ENCODE measurements around the gene MICU1.

MICU1 gene

DNA sequence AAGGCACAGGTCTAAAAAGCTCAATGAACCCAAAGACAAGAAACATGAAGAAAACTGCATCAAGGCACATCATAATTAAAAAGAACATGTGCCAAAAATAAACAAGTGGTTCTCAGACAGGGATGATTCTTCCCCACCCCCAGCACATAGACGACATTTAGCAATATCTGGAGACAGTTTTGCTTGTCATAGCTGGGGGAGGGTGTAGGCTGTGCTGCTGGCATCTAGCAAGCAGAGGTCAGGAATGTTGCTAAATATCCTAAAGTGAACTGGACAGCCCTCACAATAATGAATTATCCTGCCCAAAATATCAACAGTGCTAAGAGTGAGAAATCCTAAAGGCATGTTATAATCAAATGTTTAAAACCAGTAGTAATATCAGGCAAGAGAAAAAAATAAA is 122.6 kb downstream of the MICU1 start:
- Histone ChIP-seq H3K27me3 (ENCODE audit: control insufficient read depth in 1 of 2, insufficient read depth in 2 of 2, low read length in 2 of 2) (no peaks in the 10 kb centered on the region), H3K27ac (ENCODE audit: low read depth, low read length) (no peak overlapping the region), H3K9me3 (ENCODE audit: control insufficient read depth in 1 of 2, low read length in 2 of 2) (peaks cover 0 to 8% of the 10 kb centered on the region in 2 donors), H3K4me1 (ENCODE audit: control insufficient read depth in 1 of 2, insufficient read depth in 2 of 2, low read length in 2 of 2) (no peaks in the 10 kb centered on the region), H3K36me3 (ENCODE audit: control insufficient read depth in 1 of 2, insufficient read depth in 2 of 2, low read length in 2 of 2) (peaks cover 0 to 4% of the 10 kb centered on the region in 2 donors), H3K9ac (ENCODE audit: low read depth in 1 of 2, low read length in 2 of 2) (no peak overlapping the region), H3K4me3 (ENCODE audit: low read depth in 1 of 2, low read length in 2 of 2) (no peak overlapping the region)

DNA sequence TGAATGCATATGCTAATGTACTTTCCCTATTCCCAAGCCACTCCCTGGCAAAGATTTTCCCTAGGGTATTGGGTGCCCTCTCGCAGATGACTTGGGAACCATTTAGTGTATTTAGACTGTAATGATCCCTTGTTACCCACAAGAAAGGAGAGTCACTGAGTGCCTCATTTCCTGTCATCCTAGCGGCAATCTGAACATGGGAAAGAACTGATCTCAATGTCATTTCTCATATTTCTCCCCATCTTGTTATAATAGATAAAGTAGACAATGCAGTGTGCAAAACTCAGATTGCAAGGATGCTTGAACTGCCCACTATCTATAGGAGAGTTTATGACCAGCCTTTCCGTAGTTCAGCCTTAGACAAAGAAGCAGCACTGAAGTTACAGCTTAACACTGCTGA is 123.3 kb downstream of the MICU1 start:
- no peak overlapping the region for H3K27ac ChIP-seq (ENCODE audit: low read depth, low read length)
- H3K4me3 ChIP-seq (ENCODE audit: low read depth in 1 of 2, low read length in 2 of 2), result no peak overlapping the region
- no peaks in the 10 kb centered on the region for H3K4me1 ChIP-seq (ENCODE audit: control insufficient read depth in 1 of 2, insufficient read depth in 2 of 2, low read length in 2 of 2)
- H3K36me3 ChIP-seq (ENCODE audit: control insufficient read depth in 1 of 2, insufficient read depth in 2 of 2, low read length in 2 of 2), result peaks cover 0 to 4% of the 10 kb centered on the region in 2 donors
- no peaks in the 10 kb centered on the region for H3K27me3 ChIP-seq (ENCODE audit: control insufficient read depth in 1 of 2, insufficient read depth in 2 of 2, low read length in 2 of 2)
- peaks cover 0 to 8% of the 10 kb centered on the region in 2 donors for H3K9me3 ChIP-seq (ENCODE audit: control insufficient read depth in 1 of 2, low read length in 2 of 2)
- no peak overlapping the region for H3K9ac ChIP-seq (ENCODE audit: low read depth in 1 of 2, low read length in 2 of 2)

DNA sequence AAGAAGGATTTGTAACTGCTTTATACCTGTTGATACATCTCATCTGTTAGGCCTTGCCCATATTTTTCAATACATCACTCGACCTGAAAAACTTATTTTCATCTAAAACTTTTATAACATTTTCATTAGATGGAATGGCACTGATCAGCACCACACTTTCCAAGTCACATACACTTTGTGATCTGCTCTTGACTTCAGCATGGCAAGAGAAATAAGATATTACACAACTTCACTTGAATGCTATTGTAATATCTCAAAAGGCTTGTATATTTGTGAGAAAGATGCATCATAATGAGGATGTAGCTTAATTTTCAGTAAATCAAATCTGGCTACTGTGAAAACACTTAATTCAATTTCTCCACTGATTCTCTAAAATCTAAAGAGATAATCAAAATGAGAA is 126.2 kb downstream of the MICU1 start:
- peaks cover 0 to 8% of the 10 kb centered on the region in 2 donors for H3K9me3 ChIP-seq (ENCODE audit: control insufficient read depth in 1 of 2, low read length in 2 of 2)

DNA sequence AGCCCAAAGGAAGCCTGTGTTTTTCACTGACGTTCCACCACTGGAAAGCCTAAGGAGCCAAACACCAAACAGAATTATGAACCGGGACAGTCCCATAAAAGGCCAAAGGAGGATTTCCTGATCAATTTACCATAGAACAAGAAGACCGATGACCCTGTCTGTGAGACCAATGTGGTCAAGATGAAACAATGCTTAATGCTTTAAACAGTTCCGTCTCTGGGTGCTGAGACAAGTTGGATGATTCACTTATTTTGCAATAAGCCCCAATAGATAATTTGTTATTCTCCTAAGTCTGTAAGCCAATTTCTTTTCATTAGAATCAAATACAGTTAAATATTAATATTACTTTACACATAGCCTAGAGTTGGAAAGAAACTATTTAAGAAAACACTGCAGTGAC is 134.9 kb downstream of the MICU1 start:
- H3K9ac ChIP-seq (ENCODE audit: low read depth in 1 of 2, low read length in 2 of 2), result no peak overlapping the region
- H3K36me3 ChIP-seq (ENCODE audit: control insufficient read depth in 1 of 2, insufficient read depth in 2 of 2, low read length in 2 of 2), result peaks cover 0 to 5% of the 10 kb centered on the region in 2 donors
- no peaks in the 10 kb centered on the region for H3K27me3 ChIP-seq (ENCODE audit: control insufficient read depth in 1 of 2, insufficient read depth in 2 of 2, low read length in 2 of 2)
- H3K27ac ChIP-seq (ENCODE audit: low read depth, low read length), result no peak overlapping the region
- H3K4me3 ChIP-seq (ENCODE audit: low read depth in 1 of 2, low read length in 2 of 2), result no peak overlapping the region
- no peaks in the 10 kb centered on the region for H3K9me3 ChIP-seq (ENCODE audit: control insufficient read depth in 1 of 2, low read length in 2 of 2)
- no peaks in the 10 kb centered on the region for H3K4me1 ChIP-seq (ENCODE audit: control insufficient read depth in 1 of 2, insufficient read depth in 2 of 2, low read length in 2 of 2)

More for the DNA sequence above, 126.2 kb downstream of the MICU1 start:
- no peak overlapping the region for H3K27ac ChIP-seq (ENCODE audit: low read depth, low read length)
- no peaks in the 10 kb centered on the region for H3K27me3 ChIP-seq (ENCODE audit: control insufficient read depth in 1 of 2, insufficient read depth in 2 of 2, low read length in 2 of 2)
- no peaks in the 10 kb centered on the region for H3K36me3 ChIP-seq (ENCODE audit: control insufficient read depth in 1 of 2, insufficient read depth in 2 of 2, low read length in 2 of 2)
- no peak overlapping the region for H3K4me3 ChIP-seq (ENCODE audit: low read depth in 1 of 2, low read length in 2 of 2)
- no peak overlapping the region for H3K9ac ChIP-seq (ENCODE audit: low read depth in 1 of 2, low read length in 2 of 2)
- H3K4me1 ChIP-seq (ENCODE audit: control insufficient read depth in 1 of 2, insufficient read depth in 2 of 2, low read length in 2 of 2), result no peaks in the 10 kb centered on the region

DNA sequence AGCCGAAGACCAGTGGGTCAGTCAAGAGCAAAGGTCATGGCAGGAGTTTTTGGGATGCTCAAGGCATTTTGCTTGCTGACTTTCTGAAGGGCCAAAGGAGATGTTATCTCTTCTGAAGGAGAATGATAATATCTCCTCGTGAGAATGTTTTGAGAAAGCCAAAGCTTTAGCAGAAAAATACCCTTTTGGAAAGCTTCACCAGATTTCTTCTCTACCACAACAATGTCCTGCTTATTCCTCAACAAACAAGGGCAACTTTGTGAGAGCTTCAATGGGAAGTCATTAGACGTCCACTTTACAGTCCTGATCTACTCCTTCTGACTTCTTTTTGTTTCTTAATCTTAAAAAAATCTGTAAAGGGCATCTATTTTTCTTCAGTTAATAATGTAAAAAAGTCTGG is 138.4 kb downstream of the MICU1 start:
- no peaks in the 10 kb centered on the region for H3K9me3 ChIP-seq (ENCODE audit: control insufficient read depth in 1 of 2, low read length in 2 of 2)
- no peak overlapping the region for H3K27ac ChIP-seq (ENCODE audit: low read depth, low read length)
- peaks cover 0 to 5% of the 10 kb centered on the region in 2 donors for H3K36me3 ChIP-seq (ENCODE audit: control insufficient read depth in 1 of 2, insufficient read depth in 2 of 2, low read length in 2 of 2)
- no peak overlapping the region for H3K9ac ChIP-seq (ENCODE audit: low read depth in 1 of 2, low read length in 2 of 2)
- no peaks in the 10 kb centered on the region for H3K27me3 ChIP-seq (ENCODE audit: control insufficient read depth in 1 of 2, insufficient read depth in 2 of 2, low read length in 2 of 2)
- no peak overlapping the region for H3K4me3 ChIP-seq (ENCODE audit: low read depth in 1 of 2, low read length in 2 of 2)
- H3K4me1 ChIP-seq (ENCODE audit: control insufficient read depth in 1 of 2, insufficient read depth in 2 of 2, low read length in 2 of 2), result no peaks in the 10 kb centered on the region

DNA sequence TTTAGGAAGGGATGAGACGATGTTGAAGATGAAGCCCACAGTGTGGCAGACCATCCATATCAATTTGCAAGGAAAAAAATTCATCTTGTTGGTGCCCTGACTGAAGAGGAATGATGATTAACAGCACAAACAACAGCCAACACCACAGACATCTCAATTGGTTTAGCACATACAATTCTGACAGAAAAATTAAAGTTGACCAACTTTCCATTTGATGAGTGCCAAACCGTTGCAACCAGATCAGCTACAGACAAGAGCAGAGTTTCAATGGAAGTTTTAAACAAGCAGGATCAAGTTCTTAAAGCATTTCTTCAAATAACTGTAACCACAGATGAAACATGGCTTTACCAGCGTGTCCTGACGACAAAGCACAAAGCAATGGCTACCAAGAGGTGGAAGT is 138.8 kb downstream of the MICU1 start:
- Histone ChIP-seq H3K9ac (ENCODE audit: low read depth in 1 of 2, low read length in 2 of 2) (no peak overlapping the region), H3K4me1 (ENCODE audit: control insufficient read depth in 1 of 2, insufficient read depth in 2 of 2, low read length in 2 of 2) (no peaks in the 10 kb centered on the region), H3K36me3 (ENCODE audit: control insufficient read depth in 1 of 2, insufficient read depth in 2 of 2, low read length in 2 of 2) (peaks cover 0 to 5% of the 10 kb centered on the region in 2 donors), H3K4me3 (ENCODE audit: low read depth in 1 of 2, low read length in 2 of 2) (no peak overlapping the region), H3K9me3 (ENCODE audit: control insufficient read depth in 1 of 2, low read length in 2 of 2) (no peaks in the 10 kb centered on the region), H3K27me3 (ENCODE audit: control insufficient read depth in 1 of 2, insufficient read depth in 2 of 2, low read length in 2 of 2) (no peaks in the 10 kb centered on the region), H3K27ac (ENCODE audit: low read depth, low read length) (no peak overlapping the region)

DNA sequence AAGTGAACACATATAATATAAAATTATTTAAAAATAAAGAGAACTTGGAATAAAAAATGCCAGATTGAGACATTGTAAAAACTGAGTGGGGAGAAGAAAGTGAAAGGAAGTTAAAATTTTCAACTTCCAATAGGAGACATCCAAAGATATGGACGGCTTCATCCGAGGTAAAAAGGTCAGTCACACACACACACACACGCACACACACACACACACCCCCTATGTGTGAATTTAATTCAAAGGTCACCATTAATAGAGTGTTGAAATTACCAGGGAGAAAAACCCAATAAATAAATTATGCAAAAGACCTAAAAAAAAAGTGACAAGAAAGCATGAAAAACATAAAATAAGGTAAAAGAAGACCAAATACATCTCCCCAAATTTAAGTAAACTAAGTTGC is 140.2 kb downstream of the MICU1 start:
- Histone ChIP-seq H3K36me3 (ENCODE audit: control insufficient read depth in 1 of 2, insufficient read depth in 2 of 2, low read length in 2 of 2) (peaks cover 0 to 2% of the 10 kb centered on the region in 2 donors), H3K4me3 (ENCODE audit: low read depth in 1 of 2, low read length in 2 of 2) (no peak overlapping the region), H3K9me3 (ENCODE audit: control insufficient read depth in 1 of 2, low read length in 2 of 2) (no peaks in the 10 kb centered on the region), H3K4me1 (ENCODE audit: control insufficient read depth in 1 of 2, insufficient read depth in 2 of 2, low read length in 2 of 2) (no peaks in the 10 kb centered on the region), H3K27ac (ENCODE audit: low read depth, low read length) (no peak overlapping the region), H3K27me3 (ENCODE audit: control insufficient read depth in 1 of 2, insufficient read depth in 2 of 2, low read length in 2 of 2) (no peaks in the 10 kb centered on the region), H3K9ac (ENCODE audit: low read depth in 1 of 2, low read length in 2 of 2) (no peak overlapping the region)

DNA sequence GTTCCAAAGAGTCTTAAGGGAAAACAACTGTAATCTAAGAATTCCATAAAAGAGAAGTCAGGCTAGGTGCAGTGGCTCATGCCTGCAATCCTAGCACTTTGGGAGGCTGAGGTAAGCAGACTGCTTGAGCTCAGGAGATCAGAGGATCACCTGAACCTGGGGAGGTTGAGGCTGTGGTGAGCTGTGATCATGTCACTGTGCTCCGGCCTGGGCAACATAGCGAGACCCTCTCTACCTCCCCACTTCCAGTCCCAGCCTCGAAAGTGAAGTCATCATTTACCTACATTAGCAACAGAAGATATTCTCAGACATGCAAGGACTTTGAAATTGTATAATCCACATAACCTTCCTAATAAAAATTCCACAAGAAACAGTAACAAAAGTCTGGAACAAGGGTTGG is 141.4 kb downstream of the MICU1 start:
- Histone ChIP-seq H3K9me3 (ENCODE audit: control insufficient read depth in 1 of 2, low read length in 2 of 2) (no peaks in the 10 kb centered on the region), H3K27ac (ENCODE audit: low read depth, low read length) (no peak overlapping the region), H3K36me3 (ENCODE audit: control insufficient read depth in 1 of 2, insufficient read depth in 2 of 2, low read length in 2 of 2) (peaks cover 0 to 2% of the 10 kb centered on the region in 2 donors), H3K4me3 (ENCODE audit: low read depth in 1 of 2, low read length in 2 of 2) (no peak overlapping the region), H3K4me1 (ENCODE audit: control insufficient read depth in 1 of 2, insufficient read depth in 2 of 2, low read length in 2 of 2) (no peaks in the 10 kb centered on the region), H3K27me3 (ENCODE audit: control insufficient read depth in 1 of 2, insufficient read depth in 2 of 2, low read length in 2 of 2) (no peaks in the 10 kb centered on the region), H3K9ac (ENCODE audit: low read depth in 1 of 2, low read length in 2 of 2) (no peak overlapping the region)

DNA sequence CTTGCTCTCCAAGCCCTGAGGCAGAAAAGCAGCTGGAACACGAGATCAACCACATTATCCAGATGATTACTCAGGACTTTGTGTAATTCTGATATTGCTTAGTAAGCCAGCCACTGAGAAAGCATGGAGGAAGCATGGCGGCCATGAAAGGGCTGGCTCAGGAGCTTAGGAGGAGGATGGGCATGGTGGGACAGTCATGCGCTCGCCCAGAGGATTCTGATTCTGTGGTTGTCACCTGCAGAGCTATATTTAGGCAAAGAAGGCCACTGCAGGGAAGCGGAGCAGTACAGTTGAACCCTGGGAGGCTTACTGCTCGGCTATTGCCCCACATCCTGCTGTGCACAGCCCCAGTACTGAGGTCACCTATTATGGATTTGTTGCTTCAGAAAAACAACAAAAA is 142.4 kb downstream of the MICU1 start:
- Histone ChIP-seq H3K27ac (ENCODE audit: low read depth, low read length) (no peak overlapping the region), H3K9me3 (ENCODE audit: control insufficient read depth in 1 of 2, low read length in 2 of 2) (no peaks in the 10 kb centered on the region), H3K27me3 (ENCODE audit: control insufficient read depth in 1 of 2, insufficient read depth in 2 of 2, low read length in 2 of 2) (no peaks in the 10 kb centered on the region), H3K36me3 (ENCODE audit: control insufficient read depth in 1 of 2, insufficient read depth in 2 of 2, low read length in 2 of 2) (peaks cover 0 to 2% of the 10 kb centered on the region in 2 donors), H3K4me3 (ENCODE audit: low read depth in 1 of 2, low read length in 2 of 2) (no peak overlapping the region), H3K9ac (ENCODE audit: low read depth in 1 of 2, low read length in 2 of 2) (no peak overlapping the region), H3K4me1 (ENCODE audit: control insufficient read depth in 1 of 2, insufficient read depth in 2 of 2, low read length in 2 of 2) (no peaks in the 10 kb centered on the region)

DNA sequence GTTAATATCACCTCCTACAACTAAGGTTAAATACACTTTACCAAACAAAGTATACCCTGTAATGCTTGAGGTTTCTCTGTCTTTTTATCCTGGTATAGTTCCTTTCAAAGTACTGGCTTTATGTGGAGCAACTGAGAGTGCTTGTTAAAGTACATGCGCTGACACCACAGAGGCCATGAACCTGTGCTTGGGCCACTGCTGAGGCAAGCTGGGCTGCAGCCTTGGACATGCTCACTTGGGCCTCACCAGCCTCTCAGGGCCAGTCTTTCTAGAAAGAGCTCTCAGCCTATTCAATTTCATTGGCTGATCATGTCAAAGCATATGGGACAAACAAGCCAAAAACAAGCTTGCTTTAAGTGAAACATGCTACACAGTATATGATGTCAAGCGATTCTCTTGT is 145.0 kb downstream of the MICU1 start:
- Histone ChIP-seq H3K9ac (ENCODE audit: low read depth in 1 of 2, low read length in 2 of 2) (no peak overlapping the region), H3K36me3 (ENCODE audit: control insufficient read depth in 1 of 2, insufficient read depth in 2 of 2, low read length in 2 of 2) (no peaks in the 10 kb centered on the region)

DNA sequence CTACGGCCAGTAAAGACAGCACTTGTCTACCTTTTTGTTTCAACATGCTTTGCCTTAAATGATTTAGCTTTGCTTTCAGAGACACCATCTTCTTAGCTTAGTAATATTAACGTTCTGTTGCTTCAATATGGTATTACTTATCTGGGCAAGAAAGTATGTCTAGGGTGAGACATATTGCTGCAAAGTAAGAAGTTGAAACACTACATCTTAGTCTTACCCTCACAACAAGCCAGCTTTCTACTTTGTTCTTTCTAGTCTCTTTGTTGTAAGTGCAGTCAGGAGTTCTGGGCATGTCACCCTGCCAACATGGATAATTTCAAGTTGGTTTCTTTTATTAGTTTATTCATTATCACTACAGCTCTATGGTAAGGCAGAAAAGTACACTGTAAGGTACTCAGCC is 148.4 kb downstream of the MICU1 start:
- Histone ChIP-seq H3K36me3 (ENCODE audit: control insufficient read depth in 1 of 2, insufficient read depth in 2 of 2, low read length in 2 of 2) (peaks cover 9 to 12% of the 10 kb centered on the region in 2 donors), H3K9me3 (ENCODE audit: control insufficient read depth in 1 of 2, low read length in 2 of 2) (no peaks in the 10 kb centered on the region), H3K9ac (ENCODE audit: low read depth in 1 of 2, low read length in 2 of 2) (no peak overlapping the region), H3K4me3 (ENCODE audit: low read depth in 1 of 2, low read length in 2 of 2) (no peak overlapping the region), H3K27ac (ENCODE audit: low read depth, low read length) (no peak overlapping the region), H3K4me1 (ENCODE audit: control insufficient read depth in 1 of 2, insufficient read depth in 2 of 2, low read length in 2 of 2) (no peaks in the 10 kb centered on the region), H3K27me3 (ENCODE audit: control insufficient read depth in 1 of 2, insufficient read depth in 2 of 2, low read length in 2 of 2) (no peaks in the 10 kb centered on the region)

More for the DNA sequence above, 145.0 kb downstream of the MICU1 start:
- Histone ChIP-seq H3K27me3 (ENCODE audit: control insufficient read depth in 1 of 2, insufficient read depth in 2 of 2, low read length in 2 of 2) (no peaks in the 10 kb centered on the region), H3K9me3 (ENCODE audit: control insufficient read depth in 1 of 2, low read length in 2 of 2) (no peaks in the 10 kb centered on the region), H3K27ac (ENCODE audit: low read depth, low read length) (no peak overlapping the region), H3K4me3 (ENCODE audit: low read depth in 1 of 2, low read length in 2 of 2) (no peak overlapping the region), H3K4me1 (ENCODE audit: control insufficient read depth in 1 of 2, insufficient read depth in 2 of 2, low read length in 2 of 2) (no peaks in the 10 kb centered on the region)
